ENCODE data around the gene PDE4B. TPM values are rescaled to one million over a fixed set of nuclear protein-coding genes. Genes with fewer than 3 reads are reported as not detected.

PDE4B gene
- total and polyA plus RNA-seq, 2 of the 13 experiments (the other 11 are each of a cell fraction or from before 2014, with no cell fraction given), result not detected

GRCh38 chr1:65872301-65872700 lies 79.6 kb downstream of the PDE4B start:
- no TSS peak for BruUV-seq (replicated peaks)
- DNase-seq (ENCODE audit: low spot score) (no peak), ATAC-seq (no peak), FAIRE-seq (no peak)
- in situ Hi-C loops (cut with HindIII; ENCODE audit: extremely low pct_ligation_motif_present, low pct_unique_long_range_greater_than_20kb) (no loop called here), intact Hi-C loops (cut with micrococcal nuclease; ENCODE audit: unreplicated experiment) (no loop called here)
- H3K79me2 ChIP-seq (ENCODE audit: insufficient read depth, low read length), result no peaks in the 10 kb centered on the region
- H3K4me1 ChIP-seq (ENCODE audit: insufficient read depth, low read length), result no peaks in the 10 kb centered on the region
- WGBS (ENCODE audit: low lambda C conversion rate), result 5% methylated on average over 2 of the region's 2 CpGs
- no peaks in the 10 kb centered on the region for H3K36me3 ChIP-seq (replicated peaks in 1 of 2; ENCODE audit: control insufficient read depth in 1 of 2, insufficient read depth in 2 of 2, low read length in 2 of 2)
- no peaks in the 10 kb centered on the region for H3K9me3 ChIP-seq (ENCODE audit: low read length)
- H3K27me3 ChIP-seq (ENCODE audit: control insufficient read depth in 1 of 2, insufficient read depth in 2 of 2, low read length in 2 of 2), result no peaks in the 10 kb centered on the region
- CTCF ChIA-PET (ENCODE audit: low intra/inter-chr PET ratio, low total read pairs), result no interaction called here
- no peak overlapping the region for H3K27ac ChIP-seq (ENCODE audit: extremely low read length, insufficient read depth, low read length)
- H3K4me3 ChIP-seq (replicated peaks in 1 of 3; ENCODE audit: insufficient read depth in 1 of 3, low read depth in 2 of 3, low read length in 3 of 3), result no peak overlapping the region
- no peak overlapping the region for H3K4me2 ChIP-seq (ENCODE audit: low read depth, low read length)
- POLR2A ChIA-PET, result no interaction called here
- no peaks in the 10 kb centered on the region for H4K20me1 ChIP-seq (ENCODE audit: insufficient read depth, low read length)
- H2AFZ ChIP-seq (ENCODE audit: low read length), result no peak overlapping the region
- H3K9ac ChIP-seq (ENCODE audit: insufficient read depth, low read depth, low read length), result no peak overlapping the region
- TF ChIP-seq, protein P1, sequence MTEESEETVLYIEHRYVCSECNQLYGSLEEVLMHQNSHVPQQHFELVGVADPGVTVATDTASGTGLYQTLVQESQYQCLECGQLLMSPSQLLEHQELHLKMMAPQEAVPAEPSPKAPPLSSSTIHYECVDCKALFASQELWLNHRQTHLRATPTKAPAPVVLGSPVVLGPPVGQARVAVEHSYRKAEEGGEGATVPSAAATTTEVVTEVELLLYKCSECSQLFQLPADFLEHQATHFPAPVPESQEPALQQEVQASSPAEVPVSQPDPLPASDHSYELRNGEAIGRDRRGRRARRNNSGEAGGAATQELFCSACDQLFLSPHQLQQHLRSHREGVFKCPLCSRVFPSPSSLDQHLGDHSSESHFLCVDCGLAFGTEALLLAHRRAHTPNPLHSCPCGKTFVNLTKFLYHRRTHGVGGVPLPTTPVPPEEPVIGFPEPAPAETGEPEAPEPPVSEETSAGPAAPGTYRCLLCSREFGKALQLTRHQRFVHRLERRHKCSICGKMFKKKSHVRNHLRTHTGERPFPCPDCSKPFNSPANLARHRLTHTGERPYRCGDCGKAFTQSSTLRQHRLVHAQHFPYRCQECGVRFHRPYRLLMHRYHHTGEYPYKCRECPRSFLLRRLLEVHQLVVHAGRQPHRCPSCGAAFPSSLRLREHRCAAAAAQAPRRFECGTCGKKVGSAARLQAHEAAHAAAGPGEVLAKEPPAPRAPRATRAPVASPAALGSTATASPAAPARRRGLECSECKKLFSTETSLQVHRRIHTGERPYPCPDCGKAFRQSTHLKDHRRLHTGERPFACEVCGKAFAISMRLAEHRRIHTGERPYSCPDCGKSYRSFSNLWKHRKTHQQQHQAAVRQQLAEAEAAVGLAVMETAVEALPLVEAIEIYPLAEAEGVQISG (CRISPR knock-in tag; IDR thresholded peaks at IDR 0.05), result no peak
- no peak for TF ChIP-seq ZNF543 (CRISPR knock-in tag; IDR thresholded peaks at IDR 0.05)
- no peak for TF ChIP-seq SP140L (CRISPR knock-in tag; IDR thresholded peaks at IDR 0.05; ENCODE audit: borderline replicate concordance)
- TF ChIP-seq, protein P2, sequence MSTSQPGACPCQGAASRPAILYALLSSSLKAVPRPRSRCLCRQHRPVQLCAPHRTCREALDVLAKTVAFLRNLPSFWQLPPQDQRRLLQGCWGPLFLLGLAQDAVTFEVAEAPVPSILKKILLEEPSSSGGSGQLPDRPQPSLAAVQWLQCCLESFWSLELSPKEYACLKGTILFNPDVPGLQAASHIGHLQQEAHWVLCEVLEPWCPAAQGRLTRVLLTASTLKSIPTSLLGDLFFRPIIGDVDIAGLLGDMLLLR (CRISPR knock-in tag; IDR thresholded peaks at IDR 0.05), result no peak
- TF ChIP-seq ZNF629 (CRISPR knock-in tag; conservative IDR thresholded peaks at IDR 0.05), result no peak
- no peak for TF ChIP-seq FOXK1 (CRISPR knock-in tag; IDR thresholded peaks at IDR 0.05; ENCODE audit: borderline replicate concordance, low read depth)
- TF ChIP-seq ZNF33A (CRISPR knock-in tag; IDR thresholded peaks at IDR 0.05; ENCODE audit: borderline replicate concordance), result no peak
- TF ChIP-seq KLF16 (CRISPR knock-in tag; IDR thresholded peaks at IDR 0.05), result no peak
- TF ChIP-seq SPEN (CRISPR knock-in tag; IDR thresholded peaks at IDR 0.05; ENCODE audit: low read depth), result no peak
- TF ChIP-seq, protein P3, sequence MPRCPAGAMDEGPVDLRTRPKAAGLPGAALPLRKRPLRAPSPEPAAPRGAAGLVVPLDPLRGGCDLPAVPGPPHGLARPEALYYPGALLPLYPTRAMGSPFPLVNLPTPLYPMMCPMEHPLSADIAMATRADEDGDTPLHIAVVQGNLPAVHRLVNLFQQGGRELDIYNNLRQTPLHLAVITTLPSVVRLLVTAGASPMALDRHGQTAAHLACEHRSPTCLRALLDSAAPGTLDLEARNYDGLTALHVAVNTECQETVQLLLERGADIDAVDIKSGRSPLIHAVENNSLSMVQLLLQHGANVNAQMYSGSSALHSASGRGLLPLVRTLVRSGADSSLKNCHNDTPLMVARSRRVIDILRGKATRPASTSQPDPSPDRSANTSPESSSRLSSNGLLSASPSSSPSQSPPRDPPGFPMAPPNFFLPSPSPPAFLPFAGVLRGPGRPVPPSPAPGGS (CRISPR knock-in tag; IDR thresholded peaks at IDR 0.05), result no peak
- TF ChIP-seq IRF2 (CRISPR knock-in tag; IDR thresholded peaks at IDR 0.05), result no peak
- TF ChIP-seq LRRFIP1 (CRISPR knock-in tag; conservative IDR thresholded peaks at IDR 0.05), result no peak
- TF ChIP-seq, protein P4, sequence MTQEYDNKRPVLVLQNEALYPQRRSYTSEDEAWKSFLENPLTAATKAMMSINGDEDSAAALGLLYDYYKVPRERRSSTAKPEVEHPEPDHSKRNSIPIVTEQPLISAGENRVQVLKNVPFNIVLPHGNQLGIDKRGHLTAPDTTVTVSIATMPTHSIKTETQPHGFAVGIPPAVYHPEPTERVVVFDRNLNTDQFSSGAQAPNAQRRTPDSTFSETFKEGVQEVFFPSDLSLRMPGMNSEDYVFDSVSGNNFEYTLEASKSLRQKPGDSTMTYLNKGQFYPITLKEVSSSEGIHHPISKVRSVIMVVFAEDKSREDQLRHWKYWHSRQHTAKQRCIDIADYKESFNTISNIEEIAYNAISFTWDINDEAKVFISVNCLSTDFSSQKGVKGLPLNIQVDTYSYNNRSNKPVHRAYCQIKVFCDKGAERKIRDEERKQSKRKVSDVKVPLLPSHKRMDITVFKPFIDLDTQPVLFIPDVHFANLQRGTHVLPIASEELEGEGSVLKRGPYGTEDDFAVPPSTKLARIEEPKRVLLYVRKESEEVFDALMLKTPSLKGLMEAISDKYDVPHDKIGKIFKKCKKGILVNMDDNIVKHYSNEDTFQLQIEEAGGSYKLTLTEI (CRISPR knock-in tag; conservative IDR thresholded peaks at IDR 0.05), result no peak
- no peak for TF ChIP-seq FOXC1 (CRISPR knock-in tag; IDR thresholded peaks at IDR 0.05; ENCODE audit: borderline replicate concordance)

Data from HepG2 (cell line).